GM11168 (cell line): ENCODE data around the gene P4HTM.

Experiments
- in situ Hi-C: fragments of 300-500 bp; cut with MboI; formaldehyde crosslinking; loops from one replicate; pipeline ENCODE4 v1.12.0; 2022; ENCODE audit warnings: low sequenced_read_pairs; ENCODE audit not compliant: unreplicated experiment

The P4HTM gene

GRCh38 chr3:49021213-49021812 lies 31.3 kb downstream of the P4HTM start:
- in situ Hi-C loops, result no loop called here

- in situ Hi-C loops, result no loop called here
Measured at GRCh38 chr3:49021813-49022687, 32.0 kb downstream of the P4HTM start, which contains the start of gene NDUFAF3. TSS of gene NDUFAF3 (plus strand) at chr3:49022121. CDS start at chr3:49022145, 24 bp downstream.

GRCh38 chr3:49022688-49023171 lies 32.7 kb downstream of the P4HTM start:
- in situ Hi-C loops, result no loop called here

- in situ Hi-C loops, result no loop called here
Measured at GRCh38 chr3:49023775-49024174, 33.7 kb downstream of the P4HTM start.

- in situ Hi-C loops, result no loop called here
Measured at GRCh38 chr3:49024449-49024848, 34.4 kb downstream of the P4HTM start.

- in situ Hi-C loops, result no loop called here
Measured at GRCh38 chr3:49025005-49025792, 35.2 kb downstream of the P4HTM start.

- in situ Hi-C loops, result no loop called here
Measured at GRCh38 chr3:49025793-49026520, 35.9 kb downstream of the P4HTM start.

GRCh38 chr3:49026536-49026935 lies 36.5 kb downstream of the P4HTM start:
- in situ Hi-C loops, result no loop called here

- in situ Hi-C loops, result no loop called here
Measured at GRCh38 chr3:49027634-49028033, 37.6 kb downstream of the P4HTM start.

- in situ Hi-C loops, result no loop called here
Measured at GRCh38 chr3:49028298-49028672, 38.2 kb downstream of the P4HTM start.

GRCh38 chr3:49028673-49029562 lies 38.9 kb downstream of the P4HTM start, which contains the start of gene IMPDH2:
TSS of gene IMPDH2 (minus strand) at chr3:49029398. CDS start at chr3:49029350, 48 bp downstream.
- in situ Hi-C loops, result no loop called here

- in situ Hi-C loops, result no loop called here
Measured at GRCh38 chr3:49029563-49029884, 39.5 kb downstream of the P4HTM start.

GRCh38 chr3:49030321-49030720 lies 40.3 kb downstream of the P4HTM start:
- in situ Hi-C loops, result no loop called here

- in situ Hi-C loops, result no loop called here
Measured at GRCh38 chr3:49032646-49033304, 42.7 kb downstream of the P4HTM start.

- in situ Hi-C loops, result no loop called here
Measured at GRCh38 chr3:49034650-49035049, 44.6 kb downstream of the P4HTM start.

- in situ Hi-C loops, result no loop called here
Measured at GRCh38 chr3:49035281-49035680, 45.2 kb downstream of the P4HTM start.

- in situ Hi-C loops, result no loop called here
Measured at GRCh38 chr3:49053543-49053942, 63.5 kb downstream of the P4HTM start.

GRCh38 chr3:49054344-49054862 lies 64.4 kb downstream of the P4HTM start:
- in situ Hi-C loops, result no loop called here
